ENCODE data around the gene LSM10. TPM values are rescaled to one million over a fixed set of nuclear protein-coding genes. Genes with fewer than 3 reads are reported as not detected.

The LSM10 gene
- total RNA-seq, 1 experiment from 2014 or later, result 56.3 TPM

DNA sequence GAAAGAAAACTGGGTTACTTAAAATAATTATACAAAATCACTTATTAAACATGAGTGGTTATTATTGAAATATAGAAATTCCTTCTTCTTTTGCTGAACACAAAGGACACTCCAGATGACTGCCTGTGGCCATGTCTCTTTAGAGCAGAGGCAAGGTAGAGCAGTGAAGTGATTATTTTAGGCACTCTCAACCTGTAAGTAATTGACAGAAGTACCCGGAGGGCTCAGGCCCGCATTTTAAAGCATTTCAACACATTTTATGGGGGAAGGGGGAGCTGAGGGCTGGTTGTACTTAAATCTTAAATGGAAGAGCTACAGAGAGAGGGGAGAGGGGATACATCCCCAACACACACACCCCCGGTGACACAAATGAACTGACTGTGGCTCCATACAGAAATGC lies 42.3 kb upstream of the LSM10 start (continued):
- TF ChIP-seq, protein P1, sequence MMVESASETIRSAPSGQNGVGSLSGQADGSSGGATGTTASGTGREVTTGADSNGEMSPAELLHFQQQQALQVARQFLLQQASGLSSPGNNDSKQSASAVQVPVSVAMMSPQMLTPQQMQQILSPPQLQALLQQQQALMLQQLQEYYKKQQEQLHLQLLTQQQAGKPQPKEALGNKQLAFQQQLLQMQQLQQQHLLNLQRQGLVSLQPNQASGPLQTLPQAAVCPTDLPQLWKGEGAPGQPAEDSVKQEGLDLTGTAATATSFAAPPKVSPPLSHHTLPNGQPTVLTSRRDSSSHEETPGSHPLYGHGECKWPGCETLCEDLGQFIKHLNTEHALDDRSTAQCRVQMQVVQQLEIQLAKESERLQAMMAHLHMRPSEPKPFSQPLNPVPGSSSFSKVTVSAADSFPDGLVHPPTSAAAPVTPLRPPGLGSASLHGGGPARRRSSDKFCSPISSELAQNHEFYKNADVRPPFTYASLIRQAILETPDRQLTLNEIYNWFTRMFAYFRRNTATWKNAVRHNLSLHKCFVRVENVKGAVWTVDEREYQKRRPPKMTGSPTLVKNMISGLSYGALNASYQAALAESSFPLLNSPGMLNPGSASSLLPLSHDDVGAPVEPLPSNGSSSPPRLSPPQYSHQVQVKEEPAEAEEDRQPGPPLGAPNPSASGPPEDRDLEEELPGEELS (CRISPR knock-in tag; IDR thresholded peaks at IDR 0.05), result no peak

DNA sequence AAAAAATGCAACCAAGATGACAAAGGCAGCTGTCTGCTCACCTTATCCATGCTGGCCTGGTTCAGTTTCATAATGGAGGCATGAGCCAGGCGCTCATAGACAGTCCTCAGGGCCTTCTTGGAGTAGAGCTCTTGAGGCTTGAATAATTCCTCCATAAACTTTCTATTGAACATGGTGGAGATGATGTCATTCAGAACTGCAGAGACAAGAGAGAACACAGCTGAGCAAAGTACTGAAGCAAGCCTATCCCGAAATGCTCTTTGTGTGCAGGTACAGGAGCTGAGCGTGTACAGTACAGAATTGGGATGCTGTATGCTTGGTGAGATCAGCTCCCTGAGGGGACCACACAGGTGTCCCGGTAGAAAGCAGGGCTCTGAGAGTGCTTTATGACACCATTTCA lies 41.0 kb upstream of the LSM10 start:
- Mint-ChIP-seq H3K36me3 (no peaks in the 10 kb centered on the region), H3K4me3 (no peak overlapping the region), H3K9me3 (no peaks in the 10 kb centered on the region), H3K4me1 (peaks cover 13% of the 10 kb centered on the region), H3K27ac (no peak overlapping the region), H3K27me3 (ENCODE audit: low read depth) (no peaks in the 10 kb centered on the region)
- ChIA-PET POLR2A (no interaction called here), CTCF (interaction anchor here (0.6 to 1.2 kb wide), 3 partner anchors 12 to 310 kb away, joined by 3 to 4 read pairs (median 4); partner anchors contain the start of gene OSCP1)
- TF ChIP-seq, protein P2, sequence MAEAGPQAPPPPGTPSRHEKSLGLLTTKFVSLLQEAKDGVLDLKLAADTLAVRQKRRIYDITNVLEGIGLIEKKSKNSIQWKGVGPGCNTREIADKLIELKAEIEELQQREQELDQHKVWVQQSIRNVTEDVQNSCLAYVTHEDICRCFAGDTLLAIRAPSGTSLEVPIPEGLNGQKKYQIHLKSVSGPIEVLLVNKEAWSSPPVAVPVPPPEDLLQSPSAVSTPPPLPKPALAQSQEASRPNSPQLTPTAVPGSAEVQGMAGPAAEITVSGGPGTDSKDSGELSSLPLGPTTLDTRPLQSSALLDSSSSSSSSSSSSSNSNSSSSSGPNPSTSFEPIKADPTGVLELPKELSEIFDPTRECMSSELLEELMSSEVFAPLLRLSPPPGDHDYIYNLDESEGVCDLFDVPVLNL (CRISPR knock-in tag; IDR thresholded peaks at IDR 0.05; ENCODE audit: borderline replicate concordance, low read depth), result no peak
- TF ChIP-seq, protein P3, sequence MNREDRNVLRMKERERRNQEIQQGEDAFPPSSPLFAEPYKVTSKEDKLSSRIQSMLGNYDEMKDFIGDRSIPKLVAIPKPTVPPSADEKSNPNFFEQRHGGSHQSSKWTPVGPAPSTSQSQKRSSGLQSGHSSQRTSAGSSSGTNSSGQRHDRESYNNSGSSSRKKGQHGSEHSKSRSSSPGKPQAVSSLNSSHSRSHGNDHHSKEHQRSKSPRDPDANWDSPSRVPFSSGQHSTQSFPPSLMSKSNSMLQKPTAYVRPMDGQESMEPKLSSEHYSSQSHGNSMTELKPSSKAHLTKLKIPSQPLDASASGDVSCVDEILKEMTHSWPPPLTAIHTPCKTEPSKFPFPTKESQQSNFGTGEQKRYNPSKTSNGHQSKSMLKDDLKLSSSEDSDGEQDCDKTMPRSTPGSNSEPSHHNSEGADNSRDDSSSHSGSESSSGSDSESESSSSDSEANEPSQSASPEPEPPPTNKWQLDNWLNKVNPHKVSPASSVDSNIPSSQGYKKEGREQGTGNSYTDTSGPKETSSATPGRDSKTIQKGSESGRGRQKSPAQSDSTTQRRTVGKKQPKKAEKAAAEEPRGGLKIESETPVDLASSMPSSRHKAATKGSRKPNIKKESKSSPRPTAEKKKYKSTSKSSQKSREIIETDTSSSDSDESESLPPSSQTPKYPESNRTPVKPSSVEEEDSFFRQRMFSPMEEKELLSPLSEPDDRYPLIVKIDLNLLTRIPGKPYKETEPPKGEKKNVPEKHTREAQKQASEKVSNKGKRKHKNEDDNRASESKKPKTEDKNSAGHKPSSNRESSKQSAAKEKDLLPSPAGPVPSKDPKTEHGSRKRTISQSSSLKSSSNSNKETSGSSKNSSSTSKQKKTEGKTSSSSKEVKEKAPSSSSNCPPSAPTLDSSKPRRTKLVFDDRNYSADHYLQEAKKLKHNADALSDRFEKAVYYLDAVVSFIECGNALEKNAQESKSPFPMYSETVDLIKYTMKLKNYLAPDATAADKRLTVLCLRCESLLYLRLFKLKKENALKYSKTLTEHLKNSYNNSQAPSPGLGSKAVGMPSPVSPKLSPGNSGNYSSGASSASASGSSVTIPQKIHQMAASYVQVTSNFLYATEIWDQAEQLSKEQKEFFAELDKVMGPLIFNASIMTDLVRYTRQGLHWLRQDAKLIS (CRISPR knock-in tag; IDR thresholded peaks at IDR 0.05; ENCODE audit: borderline replicate concordance), result no peak
- TF ChIP-seq FOXK1 (CRISPR knock-in tag; IDR thresholded peaks at IDR 0.05), result no peak
- TF ChIP-seq ZNF232 (CRISPR knock-in tag; IDR thresholded peaks at IDR 0.05), result no peak
- TF ChIP-seq, protein P4, sequence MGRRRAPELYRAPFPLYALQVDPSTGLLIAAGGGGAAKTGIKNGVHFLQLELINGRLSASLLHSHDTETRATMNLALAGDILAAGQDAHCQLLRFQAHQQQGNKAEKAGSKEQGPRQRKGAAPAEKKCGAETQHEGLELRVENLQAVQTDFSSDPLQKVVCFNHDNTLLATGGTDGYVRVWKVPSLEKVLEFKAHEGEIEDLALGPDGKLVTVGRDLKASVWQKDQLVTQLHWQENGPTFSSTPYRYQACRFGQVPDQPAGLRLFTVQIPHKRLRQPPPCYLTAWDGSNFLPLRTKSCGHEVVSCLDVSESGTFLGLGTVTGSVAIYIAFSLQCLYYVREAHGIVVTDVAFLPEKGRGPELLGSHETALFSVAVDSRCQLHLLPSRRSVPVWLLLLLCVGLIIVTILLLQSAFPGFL (CRISPR knock-in tag; IDR thresholded peaks at IDR 0.05; ENCODE audit: borderline replicate concordance), result no peak
- no peak for ATAC-seq
- no peak for DNase-seq (ENCODE audit: low spot score)

DNA sequence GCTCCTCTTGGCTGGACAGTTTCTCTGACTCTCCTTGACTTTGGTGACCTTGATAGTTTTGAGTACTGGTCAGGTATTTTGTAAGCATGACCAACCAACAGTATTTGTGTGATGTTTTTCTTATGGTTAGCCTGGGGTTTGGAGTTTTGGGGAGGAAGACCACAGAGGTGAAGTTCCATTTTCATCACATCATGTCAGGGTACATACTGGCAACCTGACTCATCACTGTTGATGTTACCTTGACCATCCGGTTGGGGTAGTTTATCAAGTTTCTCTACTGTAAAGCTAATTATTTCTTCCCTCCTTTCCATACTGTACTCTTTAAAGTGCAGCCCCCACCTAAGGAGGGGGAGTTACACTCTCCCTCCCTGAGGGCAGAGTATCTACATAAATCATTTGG lies 39.1 kb upstream of the LSM10 start:
- DNase-seq (ENCODE audit: low spot score) (no peak), ATAC-seq (no peak)
- Mint-ChIP-seq H3K4me1 (peaks cover 13% of the 10 kb centered on the region), H3K9me3 (no peaks in the 10 kb centered on the region), H3K27ac (no peak overlapping the region), H3K36me3 (no peaks in the 10 kb centered on the region), H3K4me3 (no peak overlapping the region), H3K27me3 (ENCODE audit: low read depth) (no peaks in the 10 kb centered on the region)
- POLR2A ChIA-PET, result no interaction called here
- CTCF ChIA-PET, result no interaction called here
- TF ChIP-seq NR1H2 (CRISPR knock-in tag; IDR thresholded peaks at IDR 0.05), result no peak
- TF ChIP-seq SMAD4 (CRISPR knock-in tag; IDR thresholded peaks at IDR 0.05), result no peak
- no peak for TF ChIP-seq ELF4 (CRISPR knock-in tag; IDR thresholded peaks at IDR 0.05; ENCODE audit: low read depth)
- TF ChIP-seq, protein P5, sequence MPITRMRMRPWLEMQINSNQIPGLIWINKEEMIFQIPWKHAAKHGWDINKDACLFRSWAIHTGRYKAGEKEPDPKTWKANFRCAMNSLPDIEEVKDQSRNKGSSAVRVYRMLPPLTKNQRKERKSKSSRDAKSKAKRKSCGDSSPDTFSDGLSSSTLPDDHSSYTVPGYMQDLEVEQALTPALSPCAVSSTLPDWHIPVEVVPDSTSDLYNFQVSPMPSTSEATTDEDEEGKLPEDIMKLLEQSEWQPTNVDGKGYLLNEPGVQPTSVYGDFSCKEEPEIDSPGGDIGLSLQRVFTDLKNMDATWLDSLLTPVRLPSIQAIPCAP (CRISPR knock-in tag; IDR thresholded peaks at IDR 0.05), result no peak
- no peak for TF ChIP-seq PRRX2 (CRISPR knock-in tag; IDR thresholded peaks at IDR 0.05)
- TF ChIP-seq, protein P6, sequence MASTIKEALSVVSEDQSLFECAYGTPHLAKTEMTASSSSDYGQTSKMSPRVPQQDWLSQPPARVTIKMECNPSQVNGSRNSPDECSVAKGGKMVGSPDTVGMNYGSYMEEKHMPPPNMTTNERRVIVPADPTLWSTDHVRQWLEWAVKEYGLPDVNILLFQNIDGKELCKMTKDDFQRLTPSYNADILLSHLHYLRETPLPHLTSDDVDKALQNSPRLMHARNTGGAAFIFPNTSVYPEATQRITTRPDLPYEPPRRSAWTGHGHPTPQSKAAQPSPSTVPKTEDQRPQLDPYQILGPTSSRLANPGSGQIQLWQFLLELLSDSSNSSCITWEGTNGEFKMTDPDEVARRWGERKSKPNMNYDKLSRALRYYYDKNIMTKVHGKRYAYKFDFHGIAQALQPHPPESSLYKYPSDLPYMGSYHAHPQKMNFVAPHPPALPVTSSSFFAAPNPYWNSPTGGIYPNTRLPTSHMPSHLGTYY (CRISPR knock-in tag; IDR thresholded peaks at IDR 0.05), result no peak
- no peak for TF ChIP-seq TEAD1 (CRISPR knock-in tag; IDR thresholded peaks at IDR 0.05)
- TF ChIP-seq, protein P1 (CRISPR knock-in tag; IDR thresholded peaks at IDR 0.05), result no peak
- no peak for TF ChIP-seq ZNF121 (CRISPR knock-in tag; IDR thresholded peaks at IDR 0.05)
- no peak for TF ChIP-seq GABPB1 (CRISPR knock-in tag; IDR thresholded peaks at IDR 0.05)
- no peak for TF ChIP-seq OVOL2 (CRISPR knock-in tag; IDR thresholded peaks at IDR 0.05; ENCODE audit: borderline replicate concordance)
- TF ChIP-seq ATF1 (CRISPR knock-in tag; IDR thresholded peaks at IDR 0.05), result no peak
- no peak for TF ChIP-seq GTF2I (CRISPR knock-in tag; conservative IDR thresholded peaks at IDR 0.05)
- TF ChIP-seq KAT7 (CRISPR knock-in tag; IDR thresholded peaks at IDR 0.05; ENCODE audit: borderline replicate concordance), result no peak
- no peak for TF ChIP-seq FOXK1 (CRISPR knock-in tag; IDR thresholded peaks at IDR 0.05)
- TF ChIP-seq CREB1 (CRISPR knock-in tag; IDR thresholded peaks at IDR 0.05), result no peak
- TF ChIP-seq, protein P4 (CRISPR knock-in tag; IDR thresholded peaks at IDR 0.05; ENCODE audit: borderline replicate concordance), result no peak
